GM12878 (cell line): Measurements from ENCODE around the gene NUMA1. TPM values are rescaled to one million over a fixed set of nuclear protein-coding genes. Genes with fewer than 3 reads are reported as not detected.

Experiments used
- CEBPB ChIP-seq, 2 experiments: fragments of 150-350 bp in 1 of 2; IDR thresholded peaks; 2 replicates each; pipeline ENCODE4 v1.6.1; 2012 to 2014; ENCODE audit warnings: low read depth in 2 of 2, low read length in 2 of 2, borderline replicate concordance in 1 of 2, inconsistent platforms in 1 of 2
- CUX1 ChIP-seq: IDR thresholded peaks from 2 replicates; pipeline ENCODE4 v1.6.1; 2012; ENCODE audit warnings: improper control_type of control experiment, low read depth, low read length; ENCODE audit not compliant: insufficient replicate concordance
- HDAC2 ChIP-seq: fragments of 200-600 bp; sonication (generic); IDR thresholded peaks from 2 replicates; pipeline ENCODE4 v1.6.1; 2017
- IRF4 ChIP-seq: IDR thresholded peaks from 2 replicates; pipeline ENCODE4 v1.6.1; 2011; ENCODE audit warnings: low read depth, low read length
- MEF2A ChIP-seq: IDR thresholded peaks from 2 replicates; pipeline ENCODE4 v1.6.1; 2011; ENCODE audit warnings: low read depth, mild to moderate bottlenecking, low read length, moderate library complexity; ENCODE audit not compliant: insufficient read depth
- MYB ChIP-seq: fragments of 150-350 bp; IDR thresholded peaks from 2 replicates; pipeline ENCODE4 v1.6.1; 2014; ENCODE audit warnings: mild to moderate bottlenecking, low read depth, low read length, borderline replicate concordance
- PML ChIP-seq: IDR thresholded peaks from 2 replicates; pipeline ENCODE4 v1.6.1; 2012; ENCODE audit warnings: low read length, inconsistent platforms
- POLR2AphosphoS5 ChIP-seq: IDR thresholded peaks from 2 replicates; pipeline ENCODE4 v1.6.1; 2011; ENCODE audit warnings: mild to moderate bottlenecking, low read length, inconsistent platforms
- SPI1 ChIP-seq: IDR thresholded peaks from 2 replicates; pipeline ENCODE4 v1.6.1; 2011; ENCODE audit warnings: low read depth, mild to moderate bottlenecking, low read length, moderate library complexity, borderline replicate concordance; ENCODE audit not compliant: insufficient read depth
- TARDBP ChIP-seq: IDR thresholded peaks from 2 replicates; pipeline ENCODE4 v1.6.1; 2016; ENCODE audit warnings: borderline replicate concordance
- ZZZ3 ChIP-seq: IDR thresholded peaks from 2 replicates; pipeline ENCODE4 v1.6.1; 2011; ENCODE audit warnings: low read depth; ENCODE audit not compliant: control insufficient read depth, insufficient read length
- polyA plus RNA-seq, 11 experiments: library from polyadenylated mRNA; depleted of rRNA in 4 of 11; unstranded in 6 of 11; stranded (reverse) in 5 of 11; fragments of >200 nt; fragmentation: Nextera tagmentation in 4 of 11; fragmentation: Illumina TruSeq in 1 of 11; extraction: Ambion mirVana in 4 of 11; extraction: Trizol in 1 of 11; gene quantifications; 1 replicate in 1 of 11; 2 replicates in 10 of 11; pipeline versions ENCODE4 v1.2.1 to v1.2.3, GENCODE V29; 2011 to 2016; ENCODE audit warnings: inconsistent platforms in 2 of 11, missing spikeins in 2 of 11, low read depth in 1 of 11
- total RNA-seq, 4 experiments: library from RNA; depleted of rRNA in 3 of 4; stranded (reverse); fragments of >200 nt in 3 of 4; fragmentation: Illumina TruSeq in 1 of 4; extraction: Trizol in 1 of 4; gene quantifications; 2 replicates each; pipeline versions ENCODE4 v1.2.1 to v1.2.3, GENCODE V29; 2013 to 2021
- TF ChIP-seq, protein P1 (sequence below): fragments of 450-650 bp; IDR thresholded peaks from 2 replicates; pipeline ENCODE4 v1.6.1; 2018; ENCODE audit warnings: borderline replicate concordance, mild to moderate bottlenecking; ENCODE audit not compliant: partially characterized antibody
- TF ChIP-seq, protein P2 (sequence below): IDR thresholded peaks from 2 replicates; pipeline ENCODE4 v1.6.1; 2012; ENCODE audit warnings: low read length, inconsistent platforms
- TF ChIP-seq, protein P3 (sequence below): fragments of 150-350 bp; IDR thresholded peaks from 2 replicates; pipeline ENCODE4 v1.6.1; 2016; ENCODE audit warnings: low read depth, low read length

NUMA1 gene
- total and polyA plus RNA-seq, 10 of the 15 experiments (the other 5 are each of a cell fraction or from before 2014, with no cell fraction given), result 5.5 to 111 (median 61.0) TPM

DNA sequence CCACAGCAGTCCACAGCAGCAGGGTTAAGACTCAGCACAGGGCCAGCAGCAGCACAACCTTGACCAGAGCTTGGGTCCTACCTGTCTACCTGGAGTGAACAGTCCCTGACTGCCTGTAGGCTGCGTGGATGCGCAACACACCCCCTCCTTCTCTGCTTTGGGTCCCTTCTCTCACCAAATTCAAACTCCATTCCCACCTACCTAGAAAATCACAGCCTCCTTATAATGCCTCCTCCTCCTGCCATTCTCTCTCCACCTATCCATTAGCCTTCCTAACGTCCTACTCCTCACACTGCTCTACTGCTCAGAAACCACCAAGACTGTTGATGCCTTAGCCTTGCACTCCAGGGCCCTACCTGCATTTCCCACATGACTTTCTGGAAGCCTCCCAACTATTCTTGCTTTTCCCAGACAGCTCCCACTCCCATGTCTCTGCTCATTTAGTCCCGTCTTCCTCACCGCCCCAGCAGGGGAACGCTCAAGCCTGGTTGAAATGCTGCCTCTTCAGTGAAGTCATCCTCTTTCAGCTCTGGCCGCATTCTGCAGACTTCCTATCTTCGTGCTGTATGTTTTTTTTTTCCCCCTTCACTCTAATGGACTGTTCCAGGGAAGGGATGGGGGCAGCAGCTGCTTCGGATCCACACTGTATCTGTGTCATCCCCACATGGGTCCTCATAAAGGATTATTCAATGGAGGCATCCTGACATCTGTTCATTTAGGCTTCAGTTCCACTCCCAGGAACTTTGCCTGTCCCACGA, 78.3 kb downstream of the NUMA1 start (continued):
- no peak for TF ChIP-seq IRF4
- TF ChIP-seq SPI1, result no peak
- TF ChIP-seq CUX1, result no peak
- TF ChIP-seq, protein P1, sequence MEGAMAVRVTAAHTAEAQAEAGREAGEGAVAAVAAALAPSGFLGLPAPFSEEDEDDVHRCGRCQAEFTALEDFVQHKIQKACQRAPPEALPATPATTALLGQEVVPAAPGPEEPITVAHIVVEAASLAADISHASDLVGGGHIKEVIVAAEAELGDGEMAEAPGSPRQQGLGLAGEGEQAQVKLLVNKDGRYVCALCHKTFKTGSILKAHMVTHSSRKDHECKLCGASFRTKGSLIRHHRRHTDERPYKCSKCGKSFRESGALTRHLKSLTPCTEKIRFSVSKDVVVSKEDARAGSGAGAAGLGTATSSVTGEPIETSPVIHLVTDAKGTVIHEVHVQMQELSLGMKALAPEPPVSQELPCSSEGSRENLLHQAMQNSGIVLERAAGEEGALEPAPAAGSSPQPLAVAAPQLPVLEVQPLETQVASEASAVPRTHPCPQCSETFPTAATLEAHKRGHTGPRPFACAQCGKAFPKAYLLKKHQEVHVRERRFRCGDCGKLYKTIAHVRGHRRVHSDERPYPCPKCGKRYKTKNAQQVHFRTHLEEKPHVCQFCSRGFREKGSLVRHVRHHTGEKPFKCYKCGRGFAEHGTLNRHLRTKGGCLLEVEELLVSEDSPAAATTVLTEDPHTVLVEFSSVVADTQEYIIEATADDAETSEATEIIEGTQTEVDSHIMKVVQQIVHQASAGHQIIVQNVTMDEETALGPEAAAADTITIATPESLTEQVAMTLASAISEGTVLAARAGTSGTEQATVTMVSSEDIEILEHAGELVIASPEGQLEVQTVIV, result no peak
- TF ChIP-seq PML, result 0 out of 2 replicates have a peak, but pooled peaks have one; percentile 6
- TF ChIP-seq MEF2A, result no peak
- TF ChIP-seq, protein P2, sequence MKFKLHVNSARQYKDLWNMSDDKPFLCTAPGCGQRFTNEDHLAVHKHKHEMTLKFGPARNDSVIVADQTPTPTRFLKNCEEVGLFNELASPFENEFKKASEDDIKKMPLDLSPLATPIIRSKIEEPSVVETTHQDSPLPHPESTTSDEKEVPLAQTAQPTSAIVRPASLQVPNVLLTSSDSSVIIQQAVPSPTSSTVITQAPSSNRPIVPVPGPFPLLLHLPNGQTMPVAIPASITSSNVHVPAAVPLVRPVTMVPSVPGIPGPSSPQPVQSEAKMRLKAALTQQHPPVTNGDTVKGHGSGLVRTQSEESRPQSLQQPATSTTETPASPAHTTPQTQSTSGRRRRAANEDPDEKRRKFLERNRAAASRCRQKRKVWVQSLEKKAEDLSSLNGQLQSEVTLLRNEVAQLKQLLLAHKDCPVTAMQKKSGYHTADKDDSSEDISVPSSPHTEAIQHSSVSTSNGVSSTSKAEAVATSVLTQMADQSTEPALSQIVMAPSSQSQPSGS, result 0 out of 2 replicates have a peak, but pooled peaks have one; percentile 12
- peak; percentile 42; the same call in 1 of the 2 replicates for TF ChIP-seq POLR2AphosphoS5
- no peak for TF ChIP-seq MYB
- no peak for TF ChIP-seq CEBPB (IDR thresholded peaks at IDR 0.05; ENCODE audit: borderline replicate concordance in 1 of 2, low read depth in 2 of 2, low read length in 2 of 2)
- TF ChIP-seq ZZZ3, result no peak
- TF ChIP-seq HDAC2, result no peak
- TF ChIP-seq TARDBP, result no peak
- TF ChIP-seq, protein P3, sequence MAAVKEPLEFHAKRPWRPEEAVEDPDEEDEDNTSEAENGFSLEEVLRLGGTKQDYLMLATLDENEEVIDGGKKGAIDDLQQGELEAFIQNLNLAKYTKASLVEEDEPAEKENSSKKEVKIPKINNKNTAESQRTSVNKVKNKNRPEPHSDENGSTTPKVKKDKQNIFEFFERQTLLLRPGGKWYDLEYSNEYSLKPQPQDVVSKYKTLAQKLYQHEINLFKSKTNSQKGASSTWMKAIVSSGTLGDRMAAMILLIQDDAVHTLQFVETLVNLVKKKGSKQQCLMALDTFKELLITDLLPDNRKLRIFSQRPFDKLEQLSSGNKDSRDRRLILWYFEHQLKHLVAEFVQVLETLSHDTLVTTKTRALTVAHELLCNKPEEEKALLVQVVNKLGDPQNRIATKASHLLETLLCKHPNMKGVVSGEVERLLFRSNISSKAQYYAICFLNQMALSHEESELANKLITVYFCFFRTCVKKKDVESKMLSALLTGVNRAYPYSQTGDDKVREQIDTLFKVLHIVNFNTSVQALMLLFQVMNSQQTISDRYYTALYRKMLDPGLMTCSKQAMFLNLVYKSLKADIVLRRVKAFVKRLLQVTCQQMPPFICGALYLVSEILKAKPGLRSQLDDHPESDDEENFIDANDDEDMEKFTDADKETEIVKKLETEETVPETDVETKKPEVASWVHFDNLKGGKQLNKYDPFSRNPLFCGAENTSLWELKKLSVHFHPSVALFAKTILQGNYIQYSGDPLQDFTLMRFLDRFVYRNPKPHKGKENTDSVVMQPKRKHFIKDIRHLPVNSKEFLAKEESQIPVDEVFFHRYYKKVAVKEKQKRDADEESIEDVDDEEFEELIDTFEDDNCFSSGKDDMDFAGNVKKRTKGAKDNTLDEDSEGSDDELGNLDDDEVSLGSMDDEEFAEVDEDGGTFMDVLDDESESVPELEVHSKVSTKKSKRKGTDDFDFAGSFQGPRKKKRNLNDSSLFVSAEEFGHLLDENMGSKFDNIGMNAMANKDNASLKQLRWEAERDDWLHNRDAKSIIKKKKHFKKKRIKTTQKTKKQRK, result no peak
